ENCODE data around the gene TRIM72. TPM values are rescaled to one million over a fixed set of nuclear protein-coding genes. Genes with fewer than 3 reads are reported as not detected.

Gene TRIM72
- total and polyA plus RNA-seq, 9 of the 15 experiments (the other 6 are each of a cell fraction or from before 2014, with no cell fraction given) = under 0.01 TPM; not detected in 8

GRCh38 chr16:31243734-31244670 lies 30.1 kb downstream of the TRIM72 start (continued):
- TF ChIP-seq ETV1 (tag; conservative IDR thresholded peaks at IDR 0.05; ENCODE audit: low read depth) (0 out of 2 replicates have a peak, but pooled peaks have one; percentile 40), ZBTB1 (CRISPR knock-in tag; IDR thresholded peaks at IDR 0.05; ENCODE audit: borderline replicate concordance, low read depth) (no peak), ETS2 (tag; IDR thresholded peaks at IDR 0.05; ENCODE audit: borderline replicate concordance, poor library complexity, severe bottlenecking) (no peak), MAFK (IDR thresholded peaks at IDR 0.05; ENCODE audit: low read length) (no peak), PHF8 (IDR thresholded peaks at IDR 0.05; ENCODE audit: borderline replicate concordance, low read length) (no peak), CREB5 (CRISPR knock-in tag; IDR thresholded peaks at IDR 0.05) (no peak), ZNF354B (CRISPR knock-in tag; IDR thresholded peaks at IDR 0.05) (no peak), IRF2 (CRISPR knock-in tag; IDR thresholded peaks at IDR 0.05) (no peak), NUFIP1 (IDR thresholded peaks at IDR 0.05; ENCODE audit: partially characterized antibody) (no peak), ZNF121 (CRISPR knock-in tag; conservative IDR thresholded peaks at IDR 0.05) (peak; percentile 99), HNRNPH1 (optimal IDR thresholded peaks at IDR 0.05; ENCODE audit: low read depth, low read length) (no peak), U2AF1 (optimal IDR thresholded peaks at IDR 0.05; ENCODE audit: low read depth, low read length) (no peak), USF2 (CRISPR knock-in tag; IDR thresholded peaks at IDR 0.05) (peak; percentile 42; the same call in 1 of the 2 replicates), NELFE (IDR thresholded peaks at IDR 0.05; ENCODE audit: insufficient read depth, insufficient read length) (no peak), MCM2 (IDR thresholded peaks at IDR 0.05; ENCODE audit: low read depth) (no peak), ZNF174 (CRISPR knock-in tag; IDR thresholded peaks at IDR 0.05) (no peak), ZBTB17 (CRISPR knock-in tag; IDR thresholded peaks at IDR 0.05) (no peak), MIER1 (IDR thresholded peaks at IDR 0.05; ENCODE audit: low read depth) (no peak), RBM15 (IDR thresholded peaks at IDR 0.05; ENCODE audit: insufficient read depth, low read length) (no peak), CEBPB (tag; IDR thresholded peaks at IDR 0.05) (no peak), POLR2AphosphoS2 (IDR thresholded peaks at IDR 0.05; ENCODE audit: low read length) (no peak), TRIM28 (IDR thresholded peaks at IDR 0.05) (no peak), ZEB2 (IDR thresholded peaks at IDR 0.05) (peak; percentile 85)
- TF ChIP-seq, protein P1, sequence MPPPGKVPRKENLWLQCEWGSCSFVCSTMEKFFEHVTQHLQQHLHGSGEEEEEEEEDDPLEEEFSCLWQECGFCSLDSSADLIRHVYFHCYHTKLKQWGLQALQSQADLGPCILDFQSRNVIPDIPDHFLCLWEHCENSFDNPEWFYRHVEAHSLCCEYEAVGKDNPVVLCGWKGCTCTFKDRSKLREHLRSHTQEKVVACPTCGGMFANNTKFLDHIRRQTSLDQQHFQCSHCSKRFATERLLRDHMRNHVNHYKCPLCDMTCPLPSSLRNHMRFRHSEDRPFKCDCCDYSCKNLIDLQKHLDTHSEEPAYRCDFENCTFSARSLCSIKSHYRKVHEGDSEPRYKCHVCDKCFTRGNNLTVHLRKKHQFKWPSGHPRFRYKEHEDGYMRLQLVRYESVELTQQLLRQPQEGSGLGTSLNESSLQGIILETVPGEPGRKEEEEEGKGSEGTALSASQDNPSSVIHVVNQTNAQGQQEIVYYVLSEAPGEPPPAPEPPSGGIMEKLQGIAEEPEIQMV (tag; conservative IDR thresholded peaks at IDR 0.05; ENCODE audit: low read depth) = no peak
- TF ChIP-seq, protein P2, sequence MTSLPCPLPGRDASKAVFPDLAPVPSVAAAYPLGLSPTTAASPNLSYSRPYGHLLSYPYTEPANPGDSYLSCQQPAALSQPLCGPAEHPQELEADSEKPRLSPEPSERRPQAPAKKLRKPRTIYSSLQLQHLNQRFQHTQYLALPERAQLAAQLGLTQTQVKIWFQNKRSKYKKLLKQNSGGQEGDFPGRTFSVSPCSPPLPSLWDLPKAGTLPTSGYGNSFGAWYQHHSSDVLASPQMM (CRISPR knock-in tag; IDR thresholded peaks at IDR 0.05) = no peak

All from K562 (cell line).